Neuronal stem cell (in vitro differentiated cells): ENCODE data around the gene TSPYL2.

Experiments used
- DNase-seq: peaks from one replicate; pipeline ENCODE4 v3.0.0-alpha.2; 2013; ENCODE audit warnings: low spot score
- H2AFZ ChIP-seq: one replicate; pipeline ENCODE4 v1.6.1; 2013; ENCODE audit warnings: mild to moderate bottlenecking, low read length, inconsistent platforms
- H2AK5ac ChIP-seq: 2 replicates; pipeline ENCODE4 v1.6.1; 2013; ENCODE audit warnings: low read depth, mild to moderate bottlenecking, inconsistent platforms, low read length, moderate library complexity, mixed read lengths
- H2BK120ac ChIP-seq: 2 replicates; pipeline ENCODE4 v1.6.1; 2013; ENCODE audit warnings: low read depth, mild to moderate bottlenecking, inconsistent platforms, low read length, moderate library complexity, mixed read lengths
- H2BK12ac ChIP-seq: one replicate; pipeline ENCODE4 v1.6.1; 2013; ENCODE audit warnings: low read length, inconsistent platforms
- H2BK15ac ChIP-seq: 2 replicates; pipeline ENCODE4 v1.6.1; 2013; ENCODE audit warnings: mild to moderate bottlenecking, low read length, inconsistent platforms, mixed read lengths
- H2BK5ac ChIP-seq: one replicate; pipeline ENCODE4 v1.6.1; 2013; ENCODE audit warnings: inconsistent platforms, mild to moderate bottlenecking, low read length, moderate library complexity
- H3K14ac ChIP-seq: one replicate; pipeline ENCODE4 v1.6.1; 2013; ENCODE audit warnings: low read length, inconsistent platforms
- H3K18ac ChIP-seq: 2 replicates; pipeline ENCODE4 v1.6.1; 2013; ENCODE audit warnings: low read length, inconsistent platforms
- H3K23ac ChIP-seq: 2 replicates; pipeline ENCODE4 v1.6.1; 2013; ENCODE audit warnings: low read depth, mild to moderate bottlenecking, mixed read lengths, low read length, inconsistent platforms; ENCODE audit not compliant: poor library complexity
- H3K27ac ChIP-seq: replicated peaks from 3 replicates; pipeline ENCODE4 v1.5.1; 2013; ENCODE audit warnings: low read length, inconsistent platforms
- H3K27me3 ChIP-seq, 3 experiments: 2 replicates each; pipeline ENCODE4 v1.6.1; 2013; ENCODE audit warnings: low read length in 3 of 3, mild to moderate bottlenecking in 2 of 3, inconsistent platforms in 1 of 3, low read depth in 1 of 3, mixed read lengths in 1 of 3, moderate library complexity in 1 of 3; ENCODE audit not compliant: control insufficient read depth in 3 of 3, insufficient read depth in 3 of 3
- H3K36me3 ChIP-seq, 2 donors: replicated peaks in 1 of 2; 2 replicates each; pipeline ENCODE4 v1.6.1; 2013; ENCODE audit warnings: low read length in 2 of 2; ENCODE audit not compliant: control insufficient read depth in 2 of 2, insufficient read depth in 2 of 2
- H3K4ac ChIP-seq: 2 replicates; pipeline ENCODE4 v1.6.1; 2013; ENCODE audit warnings: inconsistent platforms, mild to moderate bottlenecking, low read length, moderate library complexity
- H3K4me1 ChIP-seq, 2 donors: 1 replicate in 1 of 2; 2 replicates in 1 of 2; pipeline ENCODE4 v1.6.1; 2013; ENCODE audit warnings: low read length in 2 of 2, low read depth in 1 of 2; ENCODE audit not compliant: control insufficient read depth in 2 of 2, insufficient read depth in 1 of 2
- H3K4me2 ChIP-seq: one replicate; pipeline ENCODE4 v1.6.1; 2013; ENCODE audit warnings: mild to moderate bottlenecking, low read length, inconsistent platforms; ENCODE audit not compliant: insufficient read depth, poor library complexity, severe bottlenecking
- H3K4me3 ChIP-seq, 2 donors: 2 replicates each; pipeline ENCODE4 v1.5.1; 2013; ENCODE audit warnings: low read length in 2 of 2, mild to moderate bottlenecking in 2 of 2, inconsistent platforms in 1 of 2, moderate library complexity in 1 of 2
- H3K79me1 ChIP-seq: one replicate; pipeline ENCODE4 v1.6.1; 2013; ENCODE audit warnings: low read depth, mild to moderate bottlenecking, inconsistent platforms, low read length, moderate library complexity
- H3K9ac ChIP-seq: one replicate; pipeline ENCODE4 v1.6.1; 2013; ENCODE audit warnings: mild to moderate bottlenecking, low read depth, low read length, inconsistent platforms; ENCODE audit not compliant: poor library complexity
- H3K9me3 ChIP-seq, 2 donors: replicated peaks in 1 of 2; 2 replicates each; pipeline versions ENCODE3 to v1.6.1; 2013; ENCODE audit warnings: low read length in 2 of 2, mild to moderate bottlenecking in 2 of 2, inconsistent platforms in 1 of 2, low read depth in 1 of 2, mixed read lengths in 1 of 2, moderate library complexity in 1 of 2; ENCODE audit not compliant: control insufficient read depth in 2 of 2, insufficient read depth in 1 of 2
- H4K8ac ChIP-seq: one replicate; pipeline ENCODE4 v1.6.1; 2013; ENCODE audit warnings: low read depth, mild to moderate bottlenecking, inconsistent platforms, low read length, moderate library complexity
- H4K91ac ChIP-seq: one replicate; pipeline ENCODE4 v1.6.1; 2013; ENCODE audit warnings: low read length, low read depth, mild to moderate bottlenecking, inconsistent platforms; ENCODE audit not compliant: poor library complexity
- WGBS, 2 donors: extraction: QIAGEN DNeasy Blood & Tissue Kit; methylation state at CpG; one replicate each; pipeline ENCODE4 v1.1.7; 2013; ENCODE audit warnings: missing lambda C conversion rate in 2 of 2, mixed read lengths in 1 of 2; ENCODE audit not compliant: insufficient read length in 2 of 2, insufficient replicate concordance in 1 of 2; ENCODE audit errors: extremely low coverage in 2 of 2; 5-methylcytosine and 5-hydroxymethylcytosine counted together

TSPYL2 gene

DNA sequence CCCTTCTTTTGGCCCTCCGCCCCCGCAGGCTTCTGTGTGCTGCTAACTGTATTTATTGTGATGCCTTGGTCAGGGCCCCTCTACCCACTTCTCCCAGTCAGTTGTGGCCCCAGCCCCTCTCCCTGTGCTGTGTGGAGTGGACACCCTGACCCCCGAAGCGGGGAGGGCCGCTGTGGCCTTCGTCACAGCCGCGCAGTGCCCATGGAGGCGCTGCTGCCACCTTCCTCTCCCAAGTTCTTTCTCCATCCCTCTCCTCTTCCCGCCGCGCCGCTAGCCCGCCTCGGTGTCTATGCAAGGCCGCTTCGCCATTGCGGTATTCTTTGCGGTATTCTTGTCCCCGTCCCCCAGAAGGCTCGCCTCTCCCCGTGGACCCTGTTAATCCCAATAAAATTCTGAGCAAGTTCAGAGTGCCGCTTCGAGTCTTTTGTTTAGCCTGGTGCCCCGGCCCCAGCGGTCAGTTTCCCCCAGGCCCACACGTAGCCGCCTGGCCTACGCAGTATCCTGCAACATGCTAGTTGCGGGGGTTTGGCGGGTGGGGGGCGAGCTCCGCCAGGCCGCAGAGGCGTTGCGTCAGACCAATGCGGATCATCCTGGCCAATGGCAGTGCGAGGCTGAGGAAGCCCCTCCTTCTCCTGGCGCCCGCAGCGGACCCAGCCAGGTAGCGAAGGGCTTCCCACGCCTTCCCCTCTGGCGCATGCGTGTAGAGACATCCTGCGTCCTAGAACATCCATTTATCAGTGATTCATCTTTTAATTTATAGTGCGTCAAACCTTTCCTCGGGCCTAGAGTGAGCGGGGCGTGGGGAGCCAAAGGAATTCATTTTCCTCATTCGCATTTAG is 6.2 kb downstream of the TSPYL2 start:
- Histone ChIP-seq H2AK5ac (no peak overlapping the region), H2BK120ac (no peak overlapping the region), H3K27ac (peak overlapping the region; percentile 43), H3K9ac (peak overlapping the region; percentile 60), H2BK12ac (no peak overlapping the region), H3K4me2 (peak overlapping the region; percentile 54), H3K23ac (no peak overlapping the region), H2BK5ac (no peak overlapping the region), H3K36me3 (peaks cover 23 to 42% of the 10 kb centered on the region in 2 donors), H4K8ac (no peak overlapping the region), H2BK15ac (no peak overlapping the region), H3K9me3 (no peaks in the 10 kb centered on the region), H3K27me3 (no peaks in the 10 kb centered on the region), H3K4me3 (peak overlapping the region in 1 of 2 donors; percentile 78), H3K18ac (no peak overlapping the region), H3K14ac (no peak overlapping the region), H4K91ac (no peak overlapping the region), H3K4me1 (peaks cover 2 to 3% of the 10 kb centered on the region in 2 donors), H3K4ac (no peak overlapping the region), H3K79me1 (peaks cover 6% of the 10 kb centered on the region), H2AFZ (no peak overlapping the region)
- DNase-seq, result no peak
- no CpG with 5 or more reads among the region's 51 CpGs for WGBS, 2 donors

- no peak overlapping the region for H2AFZ ChIP-seq
- no peak overlapping the region for H2BK12ac ChIP-seq
- H3K23ac ChIP-seq, result no peak overlapping the region
- no peak overlapping the region for H3K14ac ChIP-seq
- H3K4ac ChIP-seq, result no peak overlapping the region
- H2BK120ac ChIP-seq, result no peak overlapping the region
- H3K79me1 ChIP-seq, result peaks cover 3% of the 10 kb centered on the region
- H3K27ac ChIP-seq, result no peak overlapping the region
- H2AK5ac ChIP-seq, result no peak overlapping the region
- no peak overlapping the region for H4K91ac ChIP-seq
- no peak overlapping the region for H3K18ac ChIP-seq
- no CpG with 5 or more reads among the region's 11 CpGs for WGBS, 2 donors
- H2BK15ac ChIP-seq, result no peak overlapping the region
- DNase-seq, result no peak
- H4K8ac ChIP-seq, result no peak overlapping the region
- H3K4me1 ChIP-seq, result no peaks in the 10 kb centered on the region
- no peak overlapping the region for H3K4me3 ChIP-seq
- no peaks in the 10 kb centered on the region for H3K9me3 ChIP-seq
- no peaks in the 10 kb centered on the region for H3K27me3 ChIP-seq
- H3K9ac ChIP-seq, result no peak overlapping the region
- no peak overlapping the region for H2BK5ac ChIP-seq
- peaks cover 21 to 36% of the 10 kb centered on the region in 2 donors for H3K36me3 ChIP-seq
- H3K4me2 ChIP-seq, result peak overlapping the region; percentile 54
Observed at GRCh38 chrX:53089224-53089842, 7.2 kb downstream of the TSPYL2 start.

DNA sequence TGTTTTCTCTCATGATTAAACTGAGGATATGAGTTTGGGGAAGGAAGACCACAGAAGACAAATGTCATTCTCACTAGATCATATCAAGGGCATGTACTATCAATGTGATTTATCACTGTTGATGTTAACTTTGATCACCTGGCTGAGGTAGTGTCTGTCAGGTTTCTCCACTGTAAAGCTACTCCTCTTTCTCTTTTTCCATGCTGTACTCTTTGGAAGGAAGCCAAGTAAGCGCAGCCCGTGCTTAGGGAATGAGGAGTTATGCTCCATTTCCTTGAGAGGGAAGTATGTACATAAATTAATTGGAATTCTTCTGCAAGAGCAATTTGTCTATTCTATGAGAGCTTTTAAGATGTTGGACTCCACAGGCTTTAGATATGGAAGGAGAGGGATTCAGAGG is 7.8 kb downstream of the TSPYL2 start:
- H2BK120ac ChIP-seq, result no peak overlapping the region
- no peak overlapping the region for H3K18ac ChIP-seq
- H2BK12ac ChIP-seq, result no peak overlapping the region
- H3K4me1 ChIP-seq, result no peaks in the 10 kb centered on the region
- no peak overlapping the region for H3K23ac ChIP-seq
- no peak overlapping the region for H3K4me2 ChIP-seq
- WGBS, 2 donors, result no CpG with 5 or more reads among the region's 2 CpGs
- H2AFZ ChIP-seq, result no peak overlapping the region
- H3K14ac ChIP-seq, result no peak overlapping the region
- no peak overlapping the region for H2AK5ac ChIP-seq
- no peak overlapping the region for H4K91ac ChIP-seq
- no peak overlapping the region for H3K27ac ChIP-seq
- H3K4me3 ChIP-seq, result no peak overlapping the region
- peaks cover 3% of the 10 kb centered on the region for H3K79me1 ChIP-seq
- no peak overlapping the region for H2BK15ac ChIP-seq
- no peak overlapping the region for H4K8ac ChIP-seq
- no peak for DNase-seq
- H3K27me3 ChIP-seq, result no peaks in the 10 kb centered on the region
- H3K9ac ChIP-seq, result no peak overlapping the region
- H2BK5ac ChIP-seq, result no peak overlapping the region
- H3K4ac ChIP-seq, result no peak overlapping the region
- peaks cover 16 to 31% of the 10 kb centered on the region in 2 donors for H3K36me3 ChIP-seq
- no peaks in the 10 kb centered on the region for H3K9me3 ChIP-seq

- Histone ChIP-seq H4K8ac (no peak overlapping the region), H3K14ac (no peak overlapping the region), H3K18ac (no peak overlapping the region), H3K36me3 (peaks cover 4 to 19% of the 10 kb centered on the region in 2 donors), H3K4me2 (no peak overlapping the region), H3K27me3 (no peaks in the 10 kb centered on the region), H3K4ac (no peak overlapping the region), H3K23ac (no peak overlapping the region), H3K4me1 (no peaks in the 10 kb centered on the region), H3K9me3 (no peaks in the 10 kb centered on the region), H2AK5ac (no peak overlapping the region), H2BK15ac (no peak overlapping the region), H3K79me1 (no peaks in the 10 kb centered on the region), H3K27ac (no peak overlapping the region), H2BK12ac (no peak overlapping the region), H2BK120ac (no peak overlapping the region), H2BK5ac (no peak overlapping the region), H3K4me3 (no peak overlapping the region), H2AFZ (no peak overlapping the region), H3K9ac (no peak overlapping the region), H4K91ac (no peak overlapping the region)
- no CpG with 5 or more reads among the region's 2 CpGs for WGBS, 2 donors
- DNase-seq, result no peak
Observed at GRCh38 chrX:53091354-53091753, 9.2 kb downstream of the TSPYL2 start.
